ENCODE data around the gene TPM1. TPM values are rescaled to one million over a fixed set of nuclear protein-coding genes. Genes with fewer than 3 reads are reported as not detected.

TPM1 gene
- total RNA-seq, 1 experiment from 2014 or later = 242 TPM

GRCh38 chr15:63040954-63041353, 1.6 kb upstream of the TPM1 start:
- no peak for DNase-seq (ENCODE audit: low read depth)

DNA sequence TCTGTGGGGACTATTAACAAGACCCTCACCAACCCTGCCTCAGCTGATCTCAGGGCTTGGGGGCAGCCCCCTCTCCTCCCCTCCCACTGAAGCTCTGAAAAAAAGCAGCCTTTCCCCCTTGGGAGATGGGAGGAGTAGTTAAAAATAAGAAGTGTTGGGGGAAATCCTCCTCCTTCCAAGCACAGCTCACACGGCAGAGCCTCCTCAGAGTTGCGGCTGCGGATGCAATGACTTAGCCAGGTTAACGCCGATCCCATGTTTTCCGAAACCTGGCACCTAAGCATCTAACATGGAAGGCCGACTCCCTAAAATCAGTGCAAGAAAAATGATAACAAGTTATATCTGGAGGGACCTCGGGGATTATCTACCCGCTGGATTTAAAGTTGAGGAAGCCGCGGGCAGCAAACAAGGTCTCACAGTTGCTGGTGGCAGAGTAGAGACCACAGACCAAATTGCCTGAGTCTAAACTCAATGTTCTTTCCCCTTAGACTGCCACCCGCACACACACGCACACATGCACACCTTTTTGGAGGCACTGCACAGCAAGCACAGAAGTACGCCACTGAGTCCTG, 1.1 kb upstream of the TPM1 start:
- no peak for DNase-seq (ENCODE audit: low read depth)

DNA sequence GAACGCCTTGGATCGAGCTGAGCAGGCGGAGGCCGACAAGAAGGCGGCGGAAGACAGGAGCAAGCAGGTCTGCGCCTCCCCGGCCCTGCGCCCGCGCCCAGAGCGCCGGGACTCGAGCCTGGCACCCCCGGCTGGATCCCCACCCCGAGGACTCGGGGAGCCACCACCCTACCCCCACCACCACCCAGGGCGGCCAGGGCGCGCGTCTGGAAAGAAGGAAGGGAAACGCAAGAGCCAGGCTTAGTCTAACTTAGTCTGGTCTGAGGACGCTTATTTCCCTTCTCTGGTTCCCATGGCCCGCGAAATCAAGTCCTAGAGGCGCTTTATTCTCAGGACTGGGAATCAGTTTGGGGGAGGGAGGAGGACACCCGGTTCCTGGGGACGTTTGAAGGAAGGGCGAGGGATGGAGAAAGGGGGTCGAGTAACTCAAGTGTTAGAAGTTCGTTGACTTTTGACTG, 359 bp downstream of the TPM1 start:
- no peak for DNase-seq (ENCODE audit: low read depth)

DNA sequence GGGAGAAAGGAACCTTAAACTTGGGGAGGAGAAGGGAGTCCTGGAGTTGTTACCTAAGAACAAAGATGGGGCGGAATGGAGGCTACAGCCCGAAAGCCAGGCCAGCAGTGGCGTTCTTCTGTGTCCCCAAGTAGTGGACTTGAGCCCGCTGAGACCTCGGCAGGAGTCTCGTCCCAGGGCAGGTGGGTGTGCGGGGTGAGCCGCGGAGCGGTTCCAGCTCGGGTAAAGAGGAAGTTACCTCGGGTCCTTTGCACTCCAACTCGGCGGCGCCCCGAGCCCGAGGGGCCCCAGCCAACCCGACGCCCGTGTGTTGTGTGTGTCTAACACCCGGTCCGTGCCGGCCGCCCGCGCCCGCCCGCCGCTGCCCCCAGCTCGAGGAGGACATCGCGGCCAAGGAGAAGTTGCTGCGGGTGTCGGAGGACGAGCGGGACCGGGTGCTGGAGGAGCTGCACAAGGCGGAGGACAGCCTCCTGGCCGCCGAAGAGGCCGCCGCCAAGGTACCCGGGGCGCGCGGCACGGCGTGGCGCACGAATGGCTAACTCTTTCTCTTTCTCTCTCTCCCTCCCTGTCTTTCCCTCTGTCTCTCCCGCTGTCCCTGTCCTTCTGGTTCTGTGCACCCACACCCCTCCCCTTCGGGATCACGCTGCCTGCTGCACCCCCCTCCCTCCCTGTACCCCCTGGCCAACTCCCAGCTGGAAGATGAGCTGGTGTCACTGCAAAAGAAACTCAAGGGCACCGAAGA, 959 bp downstream of the TPM1 start:
- DNase-seq (ENCODE audit: low read depth) = no peak

GRCh38 chr15:63044077-63044644, 1.6 kb downstream of the TPM1 start:
- DNase-seq (ENCODE audit: low read depth) = no peak

DNA sequence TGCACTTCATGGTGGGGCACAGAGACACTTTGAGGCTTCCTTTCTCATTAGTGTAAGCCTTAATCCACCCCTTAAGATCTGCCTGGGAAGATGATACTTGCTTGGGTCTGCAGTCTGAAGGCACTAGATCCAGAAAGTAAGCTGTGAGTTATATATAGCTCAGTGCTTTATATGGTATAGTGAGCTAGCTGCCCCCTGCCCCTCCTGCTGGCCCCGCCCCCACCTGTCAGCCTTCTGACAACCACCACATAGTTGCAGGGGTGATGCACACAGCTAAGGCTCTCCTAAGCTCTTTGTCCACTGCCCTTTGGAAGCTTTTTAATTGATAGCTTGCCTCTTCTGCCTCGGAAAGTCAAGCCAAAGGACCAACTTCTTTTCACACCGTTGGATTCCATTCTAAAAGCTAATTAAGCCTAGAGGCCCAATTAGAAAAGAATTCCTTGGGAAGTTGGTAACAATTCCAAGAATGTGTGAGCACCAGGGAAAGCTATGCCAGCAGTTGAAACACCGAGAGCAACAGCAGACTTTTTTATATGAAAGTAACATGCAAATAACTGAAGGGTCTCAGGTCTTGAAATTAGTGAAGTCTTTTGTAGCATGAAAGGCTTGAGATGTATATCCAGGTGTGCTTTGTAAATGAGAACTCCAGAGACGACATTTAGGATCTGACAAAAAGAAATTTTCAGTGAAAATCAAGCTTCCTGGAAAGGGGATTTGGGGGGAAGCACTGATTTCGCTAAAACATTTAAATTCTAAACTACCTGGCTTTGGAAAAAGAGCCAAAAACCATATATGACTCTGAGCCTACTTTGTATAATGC, 2.3 kb downstream of the TPM1 start:
- DNase-seq (ENCODE audit: low read depth) = peak; percentile 47

GRCh38 chr15:63045465-63045840, 2.9 kb downstream of the TPM1 start:
- no peak for DNase-seq (ENCODE audit: low read depth)

DNA sequence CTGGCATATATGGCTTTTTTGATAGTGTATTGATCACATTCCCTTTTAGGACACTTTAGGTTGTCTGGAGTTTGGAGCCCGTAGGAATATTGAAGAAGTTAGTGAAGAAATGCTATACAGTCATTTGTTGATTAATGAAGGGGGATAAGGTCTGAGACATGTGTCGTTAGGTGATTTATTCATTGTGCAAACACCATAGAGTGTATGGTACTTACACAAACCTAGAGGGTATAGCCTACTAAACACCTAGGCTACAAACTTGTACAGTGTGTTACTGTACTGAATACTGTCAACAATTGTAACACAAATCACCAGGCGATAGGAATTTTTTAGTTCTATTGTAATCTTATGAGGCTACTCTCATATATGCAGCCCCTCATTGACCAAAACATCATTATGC, 3.3 kb downstream of the TPM1 start:
- no peak for DNase-seq (ENCODE audit: low read depth)

GRCh38 chr15:63046917-63047760, 4.6 kb downstream of the TPM1 start:
- DNase-seq (ENCODE audit: low read depth) = peak; percentile 47

DNA sequence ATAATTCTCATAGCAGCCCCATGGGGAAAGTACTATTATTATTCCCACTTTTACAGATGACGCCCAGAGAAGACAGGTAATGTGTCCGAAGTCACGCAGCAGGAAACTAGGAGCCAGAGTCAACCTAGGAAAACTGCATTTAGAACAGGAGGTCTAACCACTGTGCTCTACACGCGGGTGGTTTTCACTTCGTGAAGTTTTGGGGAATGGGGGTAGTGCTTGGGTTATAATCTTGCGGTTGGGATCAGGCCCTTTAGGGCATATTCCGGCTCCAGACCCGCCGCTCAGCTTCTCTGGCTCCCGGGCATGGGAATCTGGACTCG, 5.2 kb downstream of the TPM1 start:
- no peak for DNase-seq (ENCODE audit: low read depth)

GRCh38 chr15:63048115-63048775, 5.7 kb downstream of the TPM1 start:
- DNase-seq (ENCODE audit: low read depth) = peak; percentile 97

GRCh38 chr15:63048776-63049665, 6.5 kb downstream of the TPM1 start:
- peak; percentile 64 for DNase-seq (ENCODE audit: low read depth)

- DNase-seq (ENCODE audit: low read depth) = no peak
Observed at GRCh38 chr15:63049783-63050371, 7.3 kb downstream of the TPM1 start.

GRCh38 chr15:63050731-63051155, 8.2 kb downstream of the TPM1 start:
- DNase-seq (ENCODE audit: low read depth) = no peak

DNA sequence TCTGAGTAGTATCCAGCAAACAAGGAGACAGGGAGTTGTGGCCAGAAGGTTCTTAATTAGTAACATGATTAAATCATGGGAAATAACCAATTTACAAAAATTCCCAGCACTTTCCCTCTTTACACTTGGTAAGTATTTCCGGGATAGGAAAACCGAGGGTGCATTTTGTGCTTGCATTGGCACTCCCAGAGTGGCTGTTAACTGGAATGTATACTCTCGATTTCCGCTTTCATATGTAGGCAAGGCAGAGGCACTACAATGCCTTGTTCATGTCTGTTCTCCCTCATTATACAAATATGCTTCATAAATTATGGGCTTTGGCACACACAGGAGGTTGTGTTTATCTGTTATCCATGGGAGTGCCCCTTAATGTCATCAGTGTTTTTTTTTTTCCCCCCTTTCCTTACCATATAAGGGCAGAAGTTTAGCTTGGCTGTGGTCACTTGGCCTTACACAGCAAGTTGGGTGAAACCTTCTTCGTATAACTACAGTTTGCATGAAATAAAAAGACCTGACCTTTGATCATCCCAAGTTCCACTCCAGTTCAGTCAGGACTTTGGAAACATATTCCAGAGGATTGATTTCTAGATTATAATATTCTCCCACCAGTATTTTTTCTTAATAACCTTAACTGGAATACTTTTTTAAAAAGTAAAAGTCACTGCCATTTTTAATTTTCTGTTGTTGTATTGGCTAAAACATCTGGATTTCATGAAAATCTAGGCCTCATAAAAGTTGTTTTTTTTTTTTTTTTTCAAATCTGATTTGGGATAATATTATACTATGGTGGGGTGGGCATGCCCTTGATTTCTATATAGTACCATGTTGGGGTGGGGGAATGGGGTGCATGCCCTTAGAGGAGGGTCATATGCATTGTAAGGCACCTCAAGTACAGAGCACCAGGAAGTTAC, 8.9 kb downstream of the TPM1 start:
- DNase-seq (ENCODE audit: low read depth) = no peak

DNA sequence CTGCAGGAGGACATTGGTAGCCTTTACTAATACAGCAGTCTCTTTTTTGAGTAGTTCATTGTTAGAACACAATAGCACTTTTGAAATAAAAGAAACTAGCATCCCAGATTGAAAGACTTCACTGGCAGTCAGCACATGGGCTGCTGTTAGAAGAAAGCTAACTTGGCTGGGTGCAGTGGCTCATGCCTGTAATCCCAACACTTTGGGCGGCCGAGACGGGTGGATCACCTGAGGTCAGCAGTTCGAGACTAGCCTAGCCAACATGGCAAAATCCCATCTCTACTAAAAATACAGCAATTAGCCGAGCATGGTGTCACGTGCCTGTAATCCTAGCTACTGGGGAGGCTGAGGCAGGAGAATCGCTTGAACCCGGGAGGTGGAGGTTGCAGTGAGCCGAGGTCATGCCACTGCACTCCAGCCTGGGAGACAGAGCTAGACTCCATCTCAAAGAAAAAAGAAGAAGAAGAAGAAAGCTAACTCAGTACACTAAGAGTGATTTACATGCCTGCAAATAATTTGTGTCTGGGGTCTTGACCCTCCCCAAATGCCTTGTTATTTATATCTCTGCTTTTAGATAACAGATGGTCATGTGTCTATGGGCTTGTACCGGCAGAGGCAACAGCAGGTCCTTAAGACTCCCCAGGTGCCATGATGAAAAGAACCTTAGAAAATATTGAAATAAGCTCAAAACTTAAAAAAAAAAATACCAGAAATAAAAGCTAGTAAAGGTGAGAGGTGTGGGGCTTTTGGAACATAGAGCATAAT, 9.7 kb downstream of the TPM1 start:
- DNase-seq (ENCODE audit: low read depth) = no peak

- no peak for DNase-seq (ENCODE audit: low read depth)
Observed at GRCh38 chr15:63052961-63053698, 10.6 kb downstream of the TPM1 start.
